Erythroblast (primary cell): ENCODE results near the gene TRAPPC3.

Source experiments
- GATA1 ChIP-seq: IDR thresholded peaks from 2 replicates; pipeline ENCODE4 v1.6.1; 2011; ENCODE audit warnings: low read depth, mild to moderate bottlenecking, control low read depth, low read length, moderate library complexity
- POLR2A ChIP-seq: IDR thresholded peaks from 2 replicates; pipeline ENCODE4 v1.6.1; 2011; ENCODE audit warnings: mild to moderate bottlenecking, low read length

- TF ChIP-seq POLR2A: no peak
- no peak for TF ChIP-seq GATA1
These were observed 38.7 kb upstream of the TRAPPC3 start for GRCh38 chr1:36187800-36188593.
